RCC 7860 (cell line): ENCODE data around the gene XKR7.
"Not testable (repeated sequence)": the region's sequence is repeated elsewhere in the genome, so short reads cannot be mapped to it uniquely, and the experiment has no call there.

Experiments used
- DNase-seq: peaks from one replicate; pipeline ENCODE4 v3.0.0-alpha.2; 2015; ENCODE audit warnings: low spot score
- FAIRE-seq: peaks from 2 replicates; lab custom pipeline; 2012; peaks lifted over from hg19 to GRCh38; lab: Jason Lieb, UNC

The XKR7 gene

GRCh38 chr20:32009564-32009963 lies 41.6 kb downstream of the XKR7 start:
- DNase-seq: no peak
- FAIRE-seq: no peak

- FAIRE-seq: no peak
- DNase-seq: no peak
Observed at GRCh38 chr20:32010101-32010500, 42.1 kb downstream of the XKR7 start, which contains the start of gene CCM2L. Gene CCM2L, plus strand, starts transcription at chr20:32010438. Its CDS starts 17 bp downstream, at chr20:32010455.

DNA sequence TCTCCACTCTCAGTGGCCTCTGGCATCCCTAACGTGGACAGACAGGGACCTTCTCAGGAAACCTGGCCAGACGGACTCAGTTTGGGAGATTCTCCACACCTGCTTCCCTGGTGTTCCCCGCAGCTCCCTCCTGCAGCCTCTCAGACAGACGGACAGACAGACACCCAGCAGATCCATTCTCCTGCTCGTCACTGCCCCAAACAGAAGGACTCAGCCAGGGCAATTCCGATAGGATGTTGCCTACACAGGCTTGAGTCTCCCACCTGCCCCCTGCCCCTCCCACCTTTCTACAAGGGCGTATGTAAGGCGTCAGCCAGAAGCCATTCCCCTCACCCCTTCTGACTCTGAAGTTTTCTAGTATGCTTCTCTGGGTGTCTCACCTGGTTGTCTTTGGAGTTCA lies 42.7 kb downstream of the XKR7 start:
- FAIRE-seq (no peak), DNase-seq (no peak)

GRCh38 chr20:32012159-32012688 lies 44.3 kb downstream of the XKR7 start:
- FAIRE-seq (no peak), DNase-seq (no peak)

- DNase-seq (no peak), FAIRE-seq (no peak)
Observed at GRCh38 chr20:32013326-32013725, 45.4 kb downstream of the XKR7 start.

GRCh38 chr20:32017711-32018251 lies 49.8 kb downstream of the XKR7 start:
- FAIRE-seq (no peak), DNase-seq (no peak)

- FAIRE-seq (no peak), DNase-seq (peak; percentile 24)
Observed at GRCh38 chr20:32018269-32019155, 50.6 kb downstream of the XKR7 start.

DNA sequence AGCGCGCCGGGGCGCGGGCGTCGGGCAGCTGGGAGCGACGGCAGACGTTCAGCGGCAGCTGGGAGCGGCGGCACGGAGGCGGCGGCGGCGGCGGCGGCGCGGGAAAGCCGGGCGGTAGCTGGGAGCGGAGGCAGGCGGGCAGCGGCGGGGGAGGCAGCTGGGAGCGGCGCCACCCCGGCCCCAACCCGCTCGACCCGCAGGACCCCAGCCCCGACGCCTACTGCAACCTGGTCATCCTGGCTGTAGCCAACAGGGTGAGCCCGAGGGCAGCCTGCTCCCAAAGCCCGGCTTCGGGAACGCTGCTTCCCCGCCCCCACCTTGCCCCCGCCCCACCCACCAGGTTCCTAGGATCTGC lies 51.2 kb downstream of the XKR7 start:
- DNase-seq: no peak
- no peak for FAIRE-seq

DNA sequence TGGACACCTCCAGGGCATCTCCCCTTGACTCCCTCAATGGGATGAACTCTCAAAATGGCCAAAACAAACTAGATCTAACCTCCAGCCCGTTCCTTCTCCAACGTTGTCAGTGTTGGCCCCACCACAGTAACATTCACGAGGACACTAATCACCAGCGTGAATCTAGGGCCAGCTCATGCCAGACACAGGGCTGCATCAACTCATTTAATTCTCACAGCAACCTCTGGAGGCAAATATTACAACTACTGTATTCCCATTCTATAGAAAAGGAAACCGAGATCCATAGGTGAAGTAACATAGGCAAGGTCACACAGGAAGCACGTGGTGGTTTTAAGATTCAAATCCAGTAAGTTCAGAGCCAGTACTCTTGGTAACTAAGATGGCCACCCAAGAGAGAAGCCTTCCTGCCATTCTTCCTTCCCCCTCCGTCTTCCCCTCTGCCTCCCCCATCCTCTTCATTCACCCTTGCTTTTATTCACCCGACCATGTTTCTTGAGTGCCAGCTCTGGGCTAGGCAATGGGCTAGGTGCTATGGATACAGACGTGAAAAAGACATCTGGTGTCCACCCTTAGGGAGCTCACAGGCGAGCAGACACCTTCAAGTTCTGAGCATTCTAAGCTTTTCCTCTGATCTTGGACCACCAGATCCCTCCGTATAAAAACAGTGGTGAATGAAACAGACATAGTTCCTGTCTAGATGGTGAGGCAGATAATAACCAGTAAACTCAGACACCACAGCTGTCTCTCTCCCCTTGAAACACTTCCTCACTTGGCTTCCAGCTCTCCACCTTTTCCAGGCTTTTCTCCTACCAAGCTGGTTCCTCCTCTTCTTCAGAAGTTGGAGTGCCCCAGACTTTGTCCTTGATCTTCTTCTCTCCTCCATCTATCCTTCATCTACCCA lies 51.9 kb downstream of the XKR7 start:
- no peak for FAIRE-seq
- no peak for DNase-seq

- no peak for DNase-seq
- FAIRE-seq: no peak
Observed at GRCh38 chr20:32021091-32021490, 53.1 kb downstream of the XKR7 start.

DNA sequence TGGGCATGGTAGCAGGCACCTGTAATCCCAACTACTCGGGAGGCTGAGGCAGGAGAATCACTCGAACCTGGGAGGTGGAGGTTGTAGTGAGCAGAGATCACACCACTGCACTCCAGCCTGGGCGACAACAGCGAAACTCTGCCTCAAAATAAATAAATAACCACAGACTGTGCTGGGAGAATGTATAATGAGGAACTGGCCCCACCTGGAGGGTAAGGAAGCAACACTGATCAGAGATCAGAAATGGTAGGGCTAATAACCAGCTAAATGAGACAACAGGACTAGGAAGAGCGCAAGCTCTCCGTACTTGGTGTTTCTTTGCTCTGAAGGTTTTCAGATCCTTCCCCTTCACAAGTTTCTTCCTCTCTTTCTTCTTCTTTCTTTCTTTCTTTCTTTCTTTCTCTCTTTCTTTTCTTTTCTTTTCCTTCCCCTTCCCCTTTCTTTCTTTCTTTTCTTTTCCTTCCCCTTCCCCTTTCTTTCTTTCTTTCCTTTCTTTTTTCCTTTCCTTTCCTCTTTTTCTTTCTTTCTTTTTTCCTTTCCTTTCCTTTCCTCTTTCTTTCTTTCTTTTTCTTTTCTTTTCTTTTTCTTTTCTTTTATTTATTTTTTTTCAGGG lies 56.8 kb downstream of the XKR7 start:
- no peak for FAIRE-seq
- DNase-seq: no peak

GRCh38 chr20:32027643-32028042 lies 59.7 kb downstream of the XKR7 start:
- FAIRE-seq (no peak), DNase-seq (no peak)

GRCh38 chr20:32028647-32029372 lies 60.9 kb downstream of the XKR7 start:
- DNase-seq (no peak), FAIRE-seq (no peak)

DNA sequence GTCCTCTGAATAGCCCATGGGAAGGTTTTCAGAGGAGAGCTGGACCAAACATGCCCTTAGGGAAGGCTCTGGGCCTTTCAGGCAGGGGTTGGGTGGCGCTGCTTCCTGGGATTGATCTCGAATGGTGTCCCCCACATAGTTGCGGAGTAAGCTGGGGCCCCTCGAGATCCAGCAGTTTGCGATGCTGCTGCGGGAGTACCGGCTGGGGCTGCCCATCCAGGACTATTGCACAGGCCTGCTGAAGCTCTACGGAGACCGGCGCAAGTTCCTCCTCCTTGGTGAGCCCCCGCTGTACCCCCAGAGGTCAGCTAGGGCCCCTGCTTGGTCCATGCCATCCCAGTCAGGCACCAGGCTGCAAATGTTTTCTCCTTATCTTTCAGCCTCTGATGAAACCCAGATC lies 61.6 kb downstream of the XKR7 start:
- no peak for FAIRE-seq
- no peak for DNase-seq

DNA sequence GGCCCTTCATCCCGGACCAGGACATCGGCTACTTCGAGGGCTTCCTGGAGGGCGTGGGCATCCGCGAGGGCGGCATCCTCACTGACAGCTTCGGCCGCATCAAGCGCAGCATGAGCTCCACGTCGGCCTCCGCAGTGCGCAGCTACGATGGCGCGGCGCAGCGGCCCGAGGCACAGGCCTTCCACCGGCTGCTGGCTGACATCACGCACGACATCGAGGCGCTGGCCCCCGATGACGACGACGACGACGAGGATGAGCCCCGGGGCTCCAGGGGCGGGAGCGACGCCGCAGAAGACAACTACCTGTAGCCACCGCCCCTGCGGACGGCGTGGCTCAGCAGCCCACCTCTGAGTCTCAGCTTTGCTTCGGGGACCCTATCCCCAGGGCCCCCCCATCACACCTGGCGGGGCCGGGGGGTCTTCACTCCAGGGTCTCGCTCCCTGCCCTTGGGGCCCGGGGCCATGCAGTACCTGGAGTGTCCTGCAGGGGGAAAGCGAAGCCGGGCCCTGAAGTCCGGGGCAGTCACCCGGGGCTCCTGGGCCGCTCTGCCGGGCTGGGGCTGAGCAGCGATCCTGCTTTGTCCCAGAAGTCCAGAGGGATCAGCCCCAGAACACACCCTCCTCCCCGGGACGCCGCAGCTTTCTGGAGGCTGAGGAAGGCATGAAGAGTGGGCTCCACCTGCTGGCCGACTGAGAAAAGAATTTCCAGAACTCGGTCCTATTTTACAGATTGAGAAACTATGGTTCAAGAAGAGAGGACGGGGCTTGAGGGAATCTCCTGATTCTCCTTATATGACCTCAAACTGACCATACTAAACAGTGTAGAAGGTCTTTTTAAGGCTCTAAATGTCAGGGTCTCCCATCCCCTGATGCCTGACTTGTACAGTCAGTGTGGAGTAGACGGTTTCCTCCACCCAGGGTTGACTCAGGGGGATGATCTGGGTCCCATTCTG lies 63.3 kb downstream of the XKR7 start:
- DNase-seq: peak; percentile 83
- peak; percentile 67 for FAIRE-seq

DNA sequence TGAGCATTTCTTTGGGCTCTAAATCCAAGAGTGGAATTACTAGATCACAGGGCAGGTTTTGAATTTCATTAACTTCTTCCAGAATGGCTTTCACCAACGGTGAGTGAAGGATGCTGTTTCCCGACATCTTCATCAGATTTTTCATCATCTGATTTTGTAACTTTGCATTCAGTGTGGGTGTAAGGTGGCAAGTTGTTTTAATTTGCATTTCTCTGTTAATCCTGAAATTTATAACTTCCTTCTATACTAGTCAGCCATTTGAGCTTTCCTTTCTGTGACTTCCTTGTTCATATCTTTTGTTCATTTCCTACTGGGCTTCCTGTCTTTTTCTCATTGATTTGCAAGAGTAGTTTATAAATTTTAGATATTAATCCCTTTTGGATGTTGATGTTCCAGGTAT lies 65.4 kb downstream of the XKR7 start:
- FAIRE-seq: no peak
- DNase-seq: no peak

DNA sequence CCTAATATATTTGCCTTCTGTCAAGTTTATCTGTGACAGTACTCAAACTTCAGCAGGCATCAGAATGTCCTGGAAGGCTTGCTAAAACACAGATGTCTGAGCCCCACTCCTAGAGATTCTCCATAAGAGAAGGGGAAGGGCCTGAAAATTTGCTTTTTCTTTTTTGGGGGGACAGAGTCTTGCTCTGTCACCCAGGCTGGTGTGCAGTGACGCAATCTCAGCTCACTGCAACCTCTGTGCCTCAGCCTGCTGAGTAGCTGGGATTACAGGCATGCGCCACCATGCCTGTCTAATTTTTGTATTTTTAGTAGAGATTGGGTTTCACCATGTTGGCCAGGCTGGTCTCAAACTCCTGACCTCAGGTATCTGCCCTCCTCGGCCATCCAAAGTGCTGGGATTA lies 65.8 kb downstream of the XKR7 start:
- not testable (repeated sequence) for DNase-seq, FAIRE-seq

GRCh38 chr20:32034581-32035425 lies 66.9 kb downstream of the XKR7 start:
- FAIRE-seq: no peak
- DNase-seq: no peak
